IMR-90 (cell line): ENCODE measurements around the gene PIGU. TPM values are rescaled to one million over a fixed set of nuclear protein-coding genes. Genes with fewer than 3 reads are reported as not detected.

ENCODE experiments used
- ATAC-seq: fragments of 200-7000 bp; cut with Tn5 transposase; 2 replicates; pipeline ENCODE4 v1.9.1; 2020; ENCODE audit warnings: low read depth, mild to moderate bottlenecking, moderate library complexity
- BruUV-seq: library from RNA; stranded (reverse); fragments of 400-500 nt; replicated peaks from 2 replicates; lab custom pipeline; 2021; lab: Mats Ljungman, UMichigan
- CTCF ChIA-PET: fragments of 300-600 bp; formaldehyde crosslinking; extraction: SDS; loops from one replicate; lab custom pipeline; 2021; ENCODE audit warnings: antibody characterized with exemption; lab: Yijun Ruan, JAX
- POLR2A ChIA-PET: fragments of 300-600 bp; sonication (Branson Sonifier 250); formaldehyde crosslinking; loops from one replicate; lab custom pipeline; 2022; ENCODE audit warnings: antibody characterized with exemption; ENCODE audit not compliant: unreplicated experiment; lab: Charles Lee
- DNase-seq: peaks from one replicate; pipeline ENCODE4 v3.0.0; 2013
- H2AFZ ChIP-seq: replicated peaks from 2 replicates; pipeline ENCODE3; 2013; ENCODE audit warnings: low read length, mild to moderate bottlenecking; ENCODE audit not compliant: poor library complexity
- H2AK5ac ChIP-seq: 2 replicates; pipeline ENCODE4 v1.6.1; 2013; ENCODE audit warnings: low read depth, low read length, inconsistent platforms
- H2AK9ac ChIP-seq: replicated peaks from 2 replicates; pipeline ENCODE3; 2013; ENCODE audit warnings: mild to moderate bottlenecking, low read depth, low read length, moderate library complexity; ENCODE audit not compliant: poor library complexity
- H2BK120ac ChIP-seq: 2 replicates; pipeline ENCODE4 v1.6.1; 2013; ENCODE audit warnings: low read depth, low read length, inconsistent platforms
- H2BK15ac ChIP-seq: 3 replicates; pipeline ENCODE4 v1.6.1; 2013; ENCODE audit warnings: low read depth, low read length, inconsistent platforms
- H2BK20ac ChIP-seq: 2 replicates; pipeline ENCODE4 v1.6.1; 2013; ENCODE audit warnings: low read depth, mild to moderate bottlenecking, inconsistent platforms, low read length, moderate library complexity
- H2BK5ac ChIP-seq: 2 replicates; pipeline ENCODE4 v1.6.1; 2013; ENCODE audit warnings: mild to moderate bottlenecking, low read depth, low read length, inconsistent platforms; ENCODE audit not compliant: poor library complexity, severe bottlenecking
- H3K14ac ChIP-seq: replicated peaks from 2 replicates; pipeline ENCODE4 v1.6.1; 2013; ENCODE audit warnings: low read depth, low read length, inconsistent platforms
- H3K18ac ChIP-seq: 2 replicates; pipeline ENCODE4 v1.6.1; 2013; ENCODE audit warnings: low read depth, low read length, control low read depth
- H3K23ac ChIP-seq: 2 replicates; pipeline ENCODE4 v1.6.1; 2013; ENCODE audit warnings: low read depth, low read length, inconsistent platforms
- H3K27ac ChIP-seq: 2 replicates; pipeline ENCODE4 v1.5.1; 2013; ENCODE audit warnings: mild to moderate bottlenecking, control low read depth, low read length; ENCODE audit not compliant: insufficient read depth
- H3K27me3 ChIP-seq: 2 replicates; pipeline ENCODE4 v1.6.1; 2013; ENCODE audit warnings: low read length; ENCODE audit not compliant: control insufficient read depth, insufficient read depth
- H3K36me3 ChIP-seq: 2 replicates; pipeline ENCODE4 v1.6.1; 2013; ENCODE audit warnings: low read length, mixed read lengths; ENCODE audit not compliant: control insufficient read depth, insufficient read depth
- H3K4ac ChIP-seq: 2 replicates; pipeline ENCODE4 v1.6.1; 2013; ENCODE audit warnings: low read depth, low read length, inconsistent platforms
- H3K4me1 ChIP-seq: 2 replicates; pipeline ENCODE4 v1.6.1; 2013; ENCODE audit warnings: low read length, mixed read lengths; ENCODE audit not compliant: control insufficient read depth, insufficient read depth
- H3K4me2 ChIP-seq: 2 replicates; pipeline ENCODE4 v1.6.1; 2013; ENCODE audit warnings: low read depth, mild to moderate bottlenecking, control low read depth, low read length, moderate library complexity
- H3K4me3 ChIP-seq: 2 replicates; pipeline ENCODE4 v1.5.1; 2013; ENCODE audit warnings: low read depth, mild to moderate bottlenecking, control low read depth, low read length, moderate library complexity; ENCODE audit not compliant: insufficient read depth
- H3K56ac ChIP-seq: 2 replicates; pipeline ENCODE4 v1.6.1; 2013; ENCODE audit warnings: low read length, inconsistent platforms; ENCODE audit not compliant: insufficient read depth; ENCODE audit errors: extremely low read depth
- H3K79me1 ChIP-seq, 2 experiments: 2 replicates each; pipeline ENCODE4 v1.6.1; 2013; ENCODE audit warnings: low read length in 2 of 2, inconsistent platforms in 1 of 2, low read depth in 1 of 2
- H3K9ac ChIP-seq: 2 replicates; pipeline ENCODE4 v1.6.1; 2013; ENCODE audit warnings: low read depth, low read length, control low read depth
- H3K9me1 ChIP-seq: 2 replicates; pipeline ENCODE4 v1.6.1; 2013; ENCODE audit warnings: low read length, inconsistent platforms; ENCODE audit not compliant: insufficient read depth
- H3K9me3 ChIP-seq: 2 replicates; pipeline ENCODE4 v1.6.1; 2013; ENCODE audit warnings: low read length; ENCODE audit not compliant: control insufficient read depth, insufficient read depth
- H4K20me1 ChIP-seq: 2 replicates; pipeline ENCODE4 v1.6.1; 2013; ENCODE audit warnings: low read length, inconsistent platforms; ENCODE audit not compliant: insufficient read depth
- H4K5ac ChIP-seq: 2 replicates; pipeline ENCODE4 v1.6.1; 2013; ENCODE audit warnings: mild to moderate bottlenecking, low read depth, low read length, control low read depth
- H4K8ac ChIP-seq, 2 experiments: 2 replicates each; pipeline ENCODE4 v1.6.1; 2013; ENCODE audit warnings: low read depth in 2 of 2, low read length in 2 of 2, control low read depth in 1 of 2, inconsistent platforms in 1 of 2
- H4K91ac ChIP-seq: 2 replicates; pipeline ENCODE4 v1.6.1; 2013; ENCODE audit warnings: low read depth, low read length, inconsistent platforms; ENCODE audit not compliant: insufficient read depth
- BHLHE40 ChIP-seq: fragments of 150-350 bp; IDR thresholded peaks from 2 replicates; pipeline ENCODE4 v1.6.1; 2016; ENCODE audit warnings: mild to moderate bottlenecking, low read depth, low read length
- CEBPB ChIP-seq: IDR thresholded peaks from 2 replicates; pipeline ENCODE4 v1.6.1; 2012; ENCODE audit warnings: low read depth, low read length, improper control_type of control experiment
- CHD1 ChIP-seq: IDR thresholded peaks from 2 replicates; pipeline ENCODE4 v1.6.1; 2012; ENCODE audit warnings: low read depth, low read length, improper control_type of control experiment
- CTCF ChIP-seq: conservative IDR thresholded peaks from 2 replicates; pipeline ENCODE4 v1.5.1; 2012; ENCODE audit warnings: mild to moderate bottlenecking, low read depth, low read length, improper control_type of control experiment
- FOS ChIP-seq: fragments of 150-350 bp; IDR thresholded peaks from 2 replicates; pipeline ENCODE4 v1.6.1; 2016; ENCODE audit warnings: low read depth, low read length
- MAFK ChIP-seq: IDR thresholded peaks from 2 replicates; pipeline ENCODE4 v1.6.1; 2012; ENCODE audit warnings: low read depth, low read length, improper control_type of control experiment
- NFE2L2 ChIP-seq: fragments of 150-350 bp; IDR thresholded peaks from 2 replicates; pipeline ENCODE4 v1.6.1; 2016; ENCODE audit warnings: low read depth, mild to moderate bottlenecking, low read length
- POLR2A ChIP-seq: IDR thresholded peaks from 2 replicates; pipeline ENCODE4 v1.6.1; 2012; ENCODE audit warnings: mild to moderate bottlenecking, low read depth, low read length
- RAD21 ChIP-seq: IDR thresholded peaks from 2 replicates; pipeline ENCODE4 v1.6.1; 2012; ENCODE audit warnings: low read length, improper control_type of control experiment
- RCOR1 ChIP-seq: IDR thresholded peaks from 2 replicates; pipeline ENCODE4 v1.6.1; 2012; ENCODE audit warnings: mild to moderate bottlenecking, low read length, improper control_type of control experiment; ENCODE audit not compliant: insufficient replicate concordance
- RFX5 ChIP-seq: IDR thresholded peaks from 2 replicates; pipeline ENCODE4 v1.8.0; 2012; ENCODE audit warnings: low read depth, mild to moderate bottlenecking, low read length, moderate library complexity
- SMC3 ChIP-seq: fragments of 150-350 bp; IDR thresholded peaks from 2 replicates; pipeline ENCODE4 v1.6.1; 2016; ENCODE audit warnings: low read depth, mild to moderate bottlenecking, antibody characterized with exemption, low read length, moderate library complexity
- WGBS, 2 experiments: methylation state at CpG; one replicate each; pipeline versions ENCODE4 v1.1.5 to v1.1.7; 2013; ENCODE audit warnings: missing lambda C conversion rate in 2 of 2; ENCODE audit not compliant: insufficient read length in 1 of 2; ENCODE audit errors: extremely low coverage in 2 of 2; 5-methylcytosine and 5-hydroxymethylcytosine counted together
- dilution Hi-C: fragments of 300-500 bp; cut with HindIII; formaldehyde crosslinking; loops from one replicate; pipeline ENCODE4 v1.14.3; 2018; ENCODE audit warnings: low sequenced_read_pairs; ENCODE audit not compliant: unreplicated experiment
- in situ Hi-C: fragments of 300-500 bp; cut with MboI; formaldehyde crosslinking; loops from 3 replicates; pipeline ENCODE4 v1.14.3; 2019; ENCODE audit warnings: low sequenced_read_pairs, inconsistent platforms, mixed read lengths
- intact Hi-C: fragments of 100-400 bp; cut with micrococcal nuclease; formaldehyde crosslinking; loops from 2 replicates; pipeline ENCODE4 v1.10.0; 2022
- polyA plus RNA-seq, 3 experiments: library from polyadenylated mRNA; depleted of rRNA; stranded (reverse); fragments of >200 nt; gene quantifications; 2 replicates each; pipeline ENCODE4 v1.2.3, GENCODE V29; 2012; ENCODE audit warnings: low replicate concordance in 1 of 3
- total RNA-seq: library from RNA; depleted of rRNA; stranded (reverse); fragments of >200 nt; gene quantifications from 2 replicates; pipeline ENCODE4 v1.2.3, GENCODE V29; 2012
- TF ChIP-seq, protein P1 (sequence below): fragments of 150-350 bp; IDR thresholded peaks from 2 replicates; pipeline ENCODE4 v1.6.1; 2016; ENCODE audit warnings: low read depth, mild to moderate bottlenecking, low read length, moderate library complexity, borderline replicate concordance
- TF ChIP-seq, protein P2 (sequence below): fragments of 150-350 bp; IDR thresholded peaks from 2 replicates; pipeline ENCODE4 v1.6.1; 2017; ENCODE audit warnings: mild to moderate bottlenecking, antibody characterized with exemption, low read length, low read depth

PIGU gene
- total and polyA plus RNA-seq, 2 of the 4 experiments (the other 2 are of a cell fraction) = 11.1 to 31.1 TPM

DNA sequence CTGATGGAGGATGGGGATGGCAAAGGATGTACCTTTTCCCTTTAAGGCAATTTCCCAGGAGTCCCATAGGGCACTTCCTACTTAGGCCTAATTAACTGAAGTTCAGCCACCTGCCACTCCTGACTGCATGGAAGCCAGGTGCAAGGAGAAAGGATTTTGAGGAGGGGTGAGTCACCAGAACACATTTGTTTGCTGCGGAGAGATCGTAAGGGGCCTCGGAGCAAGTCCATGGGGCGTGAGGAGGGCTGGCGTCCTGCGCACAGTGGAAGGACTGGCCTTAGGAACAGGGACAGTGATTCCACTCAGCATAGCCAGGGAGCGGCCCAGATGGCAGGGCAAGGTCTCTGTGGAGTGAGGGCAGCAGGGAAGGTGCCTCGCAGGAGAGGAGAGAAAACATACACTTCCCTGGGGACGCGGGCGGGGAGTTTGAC lies 130.1 kb downstream of the PIGU start:
- in situ Hi-C loops = no loop called here
- no peak overlapping the region for H3K23ac ChIP-seq
- no peak overlapping the region for H3K56ac ChIP-seq
- H2BK120ac ChIP-seq = no peak overlapping the region
- POLR2A ChIA-PET = no interaction called here
- peaks cover 4% of the 10 kb centered on the region; the same call in 1 of the 2 replicates for H3K36me3 ChIP-seq
- no peak overlapping the region for H2BK20ac ChIP-seq
- H4K5ac ChIP-seq = no peak overlapping the region
- no peak overlapping the region for H2BK15ac ChIP-seq
- no peak overlapping the region for H2AK5ac ChIP-seq
- 80% methylated on average over 10 of the region's 11 CpGs; no CpG with 5 or more reads in 1 of the 2 experiments for WGBS, 2 experiments
- H3K4me1 ChIP-seq = no peaks in the 10 kb centered on the region
- H2AK9ac ChIP-seq = no peak overlapping the region
- no peak overlapping the region for H3K4me3 ChIP-seq
- no peak for ATAC-seq
- 0 out of 2 replicates have a peak, but pooled peaks cover 2% of the 10 kb centered on the region for H3K9me1 ChIP-seq
- no peaks in the 10 kb centered on the region for H3K27me3 ChIP-seq
- no peak overlapping the region for H3K14ac ChIP-seq
- H3K79me1 ChIP-seq = no peaks in the 10 kb centered on the region
- no peak overlapping the region for H4K8ac ChIP-seq
- no peak for DNase-seq
- BruUV-seq = no TSS peak
- H3K9ac ChIP-seq = no peak overlapping the region
- CTCF ChIA-PET = no interaction called here
- H3K27ac ChIP-seq = no peak overlapping the region
- dilution Hi-C loops = no loop called here
- H4K20me1 ChIP-seq = no peaks in the 10 kb centered on the region; the same call in 1 of the 2 replicates
- H2AFZ ChIP-seq = no peak overlapping the region
- no peak overlapping the region for H3K18ac ChIP-seq
- TF ChIP-seq NFE2L2 (no peak), CTCF (no peak), FOS (no peak), RCOR1 (no peak), RFX5 (no peak), CHD1 (no peak), CEBPB (no peak), SMC3 (no peak), POLR2A (no peak), MAFK (no peak), RAD21 (no peak), BHLHE40 (no peak)
- TF ChIP-seq, protein P1, sequence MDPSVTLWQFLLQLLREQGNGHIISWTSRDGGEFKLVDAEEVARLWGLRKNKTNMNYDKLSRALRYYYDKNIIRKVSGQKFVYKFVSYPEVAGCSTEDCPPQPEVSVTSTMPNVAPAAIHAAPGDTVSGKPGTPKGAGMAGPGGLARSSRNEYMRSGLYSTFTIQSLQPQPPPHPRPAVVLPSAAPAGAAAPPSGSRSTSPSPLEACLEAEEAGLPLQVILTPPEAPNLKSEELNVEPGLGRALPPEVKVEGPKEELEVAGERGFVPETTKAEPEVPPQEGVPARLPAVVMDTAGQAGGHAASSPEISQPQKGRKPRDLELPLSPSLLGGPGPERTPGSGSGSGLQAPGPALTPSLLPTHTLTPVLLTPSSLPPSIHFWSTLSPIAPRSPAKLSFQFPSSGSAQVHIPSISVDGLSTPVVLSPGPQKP = no peak
- TF ChIP-seq, protein P2, sequence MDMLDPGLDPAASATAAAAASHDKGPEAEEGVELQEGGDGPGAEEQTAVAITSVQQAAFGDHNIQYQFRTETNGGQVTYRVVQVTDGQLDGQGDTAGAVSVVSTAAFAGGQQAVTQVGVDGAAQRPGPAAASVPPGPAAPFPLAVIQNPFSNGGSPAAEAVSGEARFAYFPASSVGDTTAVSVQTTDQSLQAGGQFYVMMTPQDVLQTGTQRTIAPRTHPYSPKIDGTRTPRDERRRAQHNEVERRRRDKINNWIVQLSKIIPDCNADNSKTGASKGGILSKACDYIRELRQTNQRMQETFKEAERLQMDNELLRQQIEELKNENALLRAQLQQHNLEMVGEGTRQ = no peak
- H3K9me3 ChIP-seq = no peaks in the 10 kb centered on the region
- intact Hi-C loops = no loop called here
- no peak overlapping the region for H2BK5ac ChIP-seq
- no peak overlapping the region for H4K91ac ChIP-seq
- no peak overlapping the region for H3K4ac ChIP-seq
- H3K4me2 ChIP-seq = no peak overlapping the region
